ENCODE measurements around the gene SOCS1.

GRCh38 chr16:11272921-11273720, 17.1 kb upstream of the SOCS1 start, which contains the start of gene PRM3:
- TF ChIP-seq POLR2A (IDR thresholded peaks at IDR 0.05): no peak
- no peak for TF ChIP-seq CTCF (IDR thresholded peaks at IDR 0.05 in 4 of 5, conservative IDR thresholded peaks at IDR 0.05 in 1 of 5)
